Anterior cingulate cortex (tissue), 58 donors: ENCODE measurements around the gene SLC7A10.
A peak's percentile ranks its signal among the peaks of the same experiment; 100 is the strongest.
"Not testable (repeated sequence)": the region's sequence is repeated elsewhere in the genome, so short reads cannot be mapped to it uniquely, and the experiment has no call there.

Experiments
- DNase-seq, 58 donors: peaks; one replicate each; lab custom pipeline; 2025; lab: John Stamatoyannopoulos, UW

SLC7A10 gene

DNA sequence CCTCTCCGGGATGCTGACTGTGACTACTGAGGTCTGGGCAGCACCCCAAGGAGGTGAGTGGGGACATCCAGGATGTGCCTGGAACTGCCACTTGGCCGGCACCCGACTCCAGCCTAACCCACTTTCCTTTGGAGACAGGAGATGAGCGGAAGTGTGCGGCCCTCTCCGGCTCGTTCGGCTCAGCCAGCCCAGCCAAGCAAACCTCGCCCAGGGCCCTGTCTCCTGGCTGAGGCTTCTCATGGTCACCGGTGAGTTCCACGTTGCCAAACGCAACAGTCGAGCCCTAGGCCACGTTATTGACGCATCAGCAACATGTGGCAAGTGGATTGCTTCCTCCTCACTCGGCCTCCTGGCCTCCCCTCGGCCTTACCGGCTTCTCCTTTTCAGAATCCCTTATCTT is 5.5 kb downstream of the SLC7A10 start:
- no peak for DNase-seq

DNA sequence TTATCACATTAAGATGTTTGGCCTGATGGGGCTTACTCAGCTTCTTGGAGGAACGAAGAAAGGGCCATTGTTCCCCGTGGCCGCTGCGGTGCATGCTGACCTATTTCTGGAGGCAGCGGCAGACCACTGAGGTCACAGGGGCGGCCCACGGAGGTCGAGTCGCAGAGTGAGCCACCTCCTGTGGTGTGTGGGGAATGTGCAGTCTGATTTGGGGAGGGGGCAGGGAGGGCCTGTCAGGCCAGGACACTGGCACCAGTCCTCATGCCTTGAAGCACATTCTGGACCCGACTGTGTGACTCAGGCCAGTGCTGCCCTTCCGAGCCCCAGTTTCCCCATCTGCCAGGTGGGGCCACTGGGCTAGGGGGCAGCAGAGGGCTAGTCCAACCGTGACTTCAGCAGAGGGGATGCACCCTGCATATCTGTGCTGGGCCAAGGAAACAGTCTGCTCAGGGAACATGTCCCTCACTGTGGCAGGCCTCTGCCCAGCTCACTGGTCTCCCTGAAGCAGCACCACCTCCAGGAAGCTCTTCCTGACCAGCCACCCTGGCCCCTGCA is 6.3 kb downstream of the SLC7A10 start:
- DNase-seq: peak in 10 of 58 donors; percentile 10 to 54 (median 36)

DNA sequence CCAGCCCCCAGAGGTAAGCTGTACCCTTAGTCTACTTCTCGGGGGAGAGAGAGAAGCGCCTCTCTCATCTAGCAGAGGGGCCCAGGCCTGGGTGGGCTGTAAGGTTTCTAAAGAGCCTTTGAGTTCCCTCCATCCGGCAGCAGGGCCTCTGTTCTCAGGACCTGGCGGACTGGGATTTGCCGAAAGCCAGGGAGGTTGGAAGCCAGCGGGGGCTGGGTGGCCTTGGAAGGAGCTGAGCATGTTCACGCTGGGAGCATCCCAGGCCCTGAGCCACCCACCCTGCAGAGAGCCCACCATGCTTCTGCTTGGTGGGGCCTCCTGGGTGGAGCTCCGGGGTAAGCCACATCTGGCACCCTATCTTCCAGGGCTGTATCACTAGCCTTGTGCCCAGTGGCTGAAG is 7.8 kb downstream of the SLC7A10 start:
- DNase-seq: peak in 12 of 58 donors; percentile 13 to 74 (median 45)

DNA sequence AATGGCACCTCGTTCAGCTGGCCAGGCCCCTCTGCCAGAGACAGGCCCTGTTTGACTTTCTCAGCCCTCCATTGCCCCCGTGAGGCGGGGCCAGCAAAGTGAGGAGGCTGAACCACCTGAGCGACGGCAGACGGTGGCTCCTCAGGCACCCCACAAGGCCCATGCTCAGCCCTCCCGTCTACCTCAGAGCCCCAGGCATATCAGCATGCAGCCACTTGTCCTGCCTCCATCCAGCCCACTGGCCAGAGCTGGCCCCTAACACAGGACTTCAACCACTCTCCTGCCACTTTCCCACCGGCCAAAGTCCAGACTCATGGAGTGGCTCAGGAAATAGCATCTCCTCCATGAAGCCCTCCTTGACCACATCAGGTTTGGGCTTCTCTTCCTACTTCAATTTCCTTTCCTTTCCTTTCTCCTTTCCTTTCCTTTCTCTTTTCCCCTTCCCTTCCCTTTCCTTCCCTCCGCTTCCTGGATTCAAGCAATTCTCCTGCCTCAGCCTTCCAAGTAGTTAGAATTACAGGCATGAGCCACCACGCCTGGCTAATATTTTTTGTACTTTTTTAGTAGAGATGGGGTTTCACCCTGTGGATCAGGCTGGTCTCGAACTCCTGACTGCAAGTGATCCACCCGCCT is 9.3 kb downstream of the SLC7A10 start:
- no peak for DNase-seq

DNA sequence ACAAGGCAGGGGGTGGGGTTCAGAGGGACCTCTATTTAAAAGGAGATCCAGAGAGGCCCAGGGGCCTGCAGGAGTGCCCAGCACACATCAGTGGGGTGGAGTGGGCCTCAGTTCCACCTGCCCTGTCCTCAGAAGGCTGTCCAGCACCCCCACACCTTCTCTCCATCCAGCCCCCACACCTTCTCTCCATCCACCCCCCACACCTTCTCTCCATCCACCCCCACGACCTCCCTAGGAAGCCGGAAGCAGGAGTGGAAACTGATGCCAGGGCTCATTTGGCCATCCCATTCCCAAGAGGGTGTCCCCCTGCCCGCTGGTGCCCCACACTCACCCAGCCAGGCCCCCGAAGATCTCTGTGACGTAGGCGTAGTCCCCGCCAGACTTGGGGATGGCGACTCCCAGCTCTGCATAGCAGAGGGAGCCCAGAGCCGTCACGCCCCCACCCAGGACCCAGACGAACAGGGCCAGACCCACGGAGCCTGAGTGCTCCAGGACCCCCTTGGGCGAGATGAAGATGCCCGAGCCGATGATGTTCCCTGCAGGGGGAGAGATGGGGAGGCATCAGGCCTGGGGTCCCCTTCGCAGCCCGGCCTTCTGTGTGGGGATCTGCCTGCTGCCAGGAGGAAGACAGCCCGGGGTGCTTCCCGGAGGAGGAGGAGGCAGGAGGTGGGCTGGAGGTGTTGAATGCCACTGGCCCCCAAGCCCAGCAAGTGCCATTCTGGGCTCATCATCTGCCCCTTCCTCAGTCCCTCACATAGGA is 10.0 kb downstream of the SLC7A10 start:
- no peak for DNase-seq

DNA sequence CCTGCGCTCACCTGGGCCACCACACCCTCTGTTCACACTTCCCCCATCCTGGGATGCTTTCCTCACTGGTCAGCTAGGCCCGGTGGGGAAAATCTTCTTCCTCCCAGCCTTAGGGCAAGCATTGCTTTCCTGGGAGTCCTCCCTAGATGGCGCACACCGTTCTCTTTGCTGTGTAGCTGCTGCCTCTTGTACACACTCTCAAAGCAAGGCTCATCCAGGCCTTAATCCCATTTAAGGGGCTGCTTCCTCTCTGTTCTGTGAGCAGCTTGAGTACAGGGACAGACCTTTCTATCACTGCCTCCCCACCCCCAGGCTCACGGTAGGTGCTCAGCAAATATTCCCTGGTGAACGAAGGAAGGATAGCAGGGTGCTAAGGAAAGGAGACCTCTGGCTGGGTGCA is 11.1 kb downstream of the SLC7A10 start:
- peak in 3 of 58 donors; percentile 2 to 28 (median 23) for DNase-seq

DNA sequence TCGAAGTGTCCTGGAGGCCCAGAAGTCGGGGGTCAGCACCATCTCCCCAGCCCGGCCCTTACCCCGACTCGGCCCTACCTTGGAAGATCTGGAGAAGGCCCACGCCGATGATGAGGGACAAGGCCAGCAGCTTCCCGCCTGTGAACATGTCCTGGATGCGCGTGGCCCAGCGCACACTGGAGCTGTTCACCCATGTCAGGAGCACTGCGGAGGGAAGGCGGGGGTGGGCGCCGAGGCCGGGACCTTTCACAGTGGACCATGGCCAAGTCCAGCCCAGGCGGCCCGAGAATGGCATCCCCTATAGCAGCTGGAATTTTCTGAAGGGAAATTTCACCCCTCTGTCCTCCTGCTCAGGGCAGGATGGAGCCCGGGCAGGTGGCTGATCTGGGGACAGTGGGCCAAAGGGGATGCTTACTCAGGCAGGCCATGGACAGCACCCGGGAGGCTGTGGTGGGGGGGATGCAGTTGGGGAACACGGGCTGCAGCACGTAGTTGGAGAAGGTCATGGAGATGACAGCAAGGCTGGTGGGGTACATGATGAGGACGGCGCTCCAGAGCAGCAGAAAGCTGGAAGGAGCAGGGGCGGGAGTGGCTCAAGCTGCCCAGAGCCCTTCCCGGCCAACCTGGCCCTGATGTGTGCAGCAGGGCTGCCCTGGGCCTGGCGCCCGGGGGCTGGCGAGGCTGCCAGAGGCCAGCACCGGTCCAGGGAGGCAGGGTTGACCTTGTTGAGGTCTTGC is 13.0 kb downstream of the SLC7A10 start:
- DNase-seq: peak in 9 of 58 donors; percentile 14 to 56 (median 34)

DNA sequence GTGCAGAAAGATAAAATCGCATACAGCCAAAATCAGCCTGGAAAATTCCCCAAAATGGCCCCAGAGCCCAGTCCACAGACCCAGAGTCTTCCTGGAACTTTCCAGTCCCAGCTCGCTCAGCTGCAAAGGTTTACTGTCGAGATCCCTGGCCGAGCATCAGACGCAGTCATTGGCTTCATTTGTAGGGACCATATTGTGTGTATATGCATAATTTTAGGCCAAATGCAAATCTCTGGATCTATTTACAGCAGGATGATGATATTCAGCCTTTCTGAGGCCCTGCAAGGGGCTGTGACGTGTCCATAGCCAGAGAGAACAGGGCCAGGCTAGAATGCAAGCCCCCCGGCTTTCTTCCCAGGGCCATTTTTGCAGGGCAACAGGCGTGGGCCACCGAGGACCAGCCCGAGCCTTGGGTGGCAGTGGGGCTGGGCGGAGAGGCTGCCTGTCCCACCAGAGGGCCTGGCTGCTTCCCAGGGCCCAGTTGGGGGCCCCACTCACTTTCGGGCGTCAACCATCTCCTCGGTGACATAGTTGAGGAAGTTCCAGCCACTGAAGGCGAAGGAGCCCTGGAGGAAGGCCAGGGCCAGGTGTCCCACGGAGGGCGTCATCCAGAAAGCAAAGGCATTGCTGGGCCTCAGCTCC is 13.7 kb downstream of the SLC7A10 start:
- DNase-seq: no peak

DNA sequence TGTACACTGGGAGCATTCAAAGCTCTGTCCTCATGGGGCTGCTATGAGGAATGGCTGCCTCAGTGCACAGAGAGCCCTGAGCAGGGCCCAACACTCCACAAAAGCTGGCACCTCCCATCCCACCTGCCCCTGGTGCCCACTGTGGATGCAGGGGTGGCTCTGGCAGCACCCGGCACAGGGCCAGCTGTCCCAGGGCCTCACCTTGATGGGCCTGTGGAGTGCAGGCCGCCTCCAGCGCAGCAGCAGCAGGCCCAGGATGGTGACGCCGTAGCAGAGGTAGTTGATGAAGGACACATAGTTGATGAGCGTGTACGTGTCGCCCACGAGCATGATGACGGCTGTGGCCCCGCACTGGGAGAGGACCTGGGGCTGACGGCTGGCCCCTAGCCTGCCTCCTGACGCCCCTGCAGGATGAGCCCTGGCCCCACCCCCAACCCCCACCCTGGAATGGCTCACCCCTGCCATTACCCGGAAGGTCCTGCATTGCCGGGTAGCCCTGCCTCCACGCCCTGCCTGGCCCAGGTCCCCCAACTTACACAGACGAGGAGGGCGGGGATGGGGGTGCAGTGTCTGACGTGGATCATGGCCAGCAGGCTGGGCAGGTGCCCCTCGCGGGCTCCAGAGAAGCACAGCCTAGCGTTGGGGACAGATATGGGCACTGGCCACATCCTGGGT is 15.2 kb downstream of the SLC7A10 start:
- no peak for DNase-seq

DNA sequence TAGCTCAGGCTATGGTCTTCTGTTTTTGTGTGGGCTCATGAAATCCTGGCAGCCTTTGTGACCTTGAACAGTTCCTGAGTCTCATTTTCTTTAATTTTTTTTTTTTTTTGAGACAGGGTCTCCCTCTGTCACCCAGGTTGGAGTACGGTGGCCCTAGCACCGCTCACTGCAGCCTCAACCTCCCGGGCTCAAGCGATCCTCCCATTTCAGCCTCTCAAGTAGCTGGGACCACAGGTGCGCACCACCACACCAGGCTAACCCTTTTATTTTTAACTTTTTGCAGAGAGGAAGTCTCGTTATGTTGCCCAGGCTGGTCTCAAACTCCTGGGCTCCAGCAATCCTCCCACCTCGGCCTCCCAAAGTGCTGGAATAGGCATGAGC is 15.8 kb downstream of the SLC7A10 start:
- DNase-seq: not testable (repeated sequence)

DNA sequence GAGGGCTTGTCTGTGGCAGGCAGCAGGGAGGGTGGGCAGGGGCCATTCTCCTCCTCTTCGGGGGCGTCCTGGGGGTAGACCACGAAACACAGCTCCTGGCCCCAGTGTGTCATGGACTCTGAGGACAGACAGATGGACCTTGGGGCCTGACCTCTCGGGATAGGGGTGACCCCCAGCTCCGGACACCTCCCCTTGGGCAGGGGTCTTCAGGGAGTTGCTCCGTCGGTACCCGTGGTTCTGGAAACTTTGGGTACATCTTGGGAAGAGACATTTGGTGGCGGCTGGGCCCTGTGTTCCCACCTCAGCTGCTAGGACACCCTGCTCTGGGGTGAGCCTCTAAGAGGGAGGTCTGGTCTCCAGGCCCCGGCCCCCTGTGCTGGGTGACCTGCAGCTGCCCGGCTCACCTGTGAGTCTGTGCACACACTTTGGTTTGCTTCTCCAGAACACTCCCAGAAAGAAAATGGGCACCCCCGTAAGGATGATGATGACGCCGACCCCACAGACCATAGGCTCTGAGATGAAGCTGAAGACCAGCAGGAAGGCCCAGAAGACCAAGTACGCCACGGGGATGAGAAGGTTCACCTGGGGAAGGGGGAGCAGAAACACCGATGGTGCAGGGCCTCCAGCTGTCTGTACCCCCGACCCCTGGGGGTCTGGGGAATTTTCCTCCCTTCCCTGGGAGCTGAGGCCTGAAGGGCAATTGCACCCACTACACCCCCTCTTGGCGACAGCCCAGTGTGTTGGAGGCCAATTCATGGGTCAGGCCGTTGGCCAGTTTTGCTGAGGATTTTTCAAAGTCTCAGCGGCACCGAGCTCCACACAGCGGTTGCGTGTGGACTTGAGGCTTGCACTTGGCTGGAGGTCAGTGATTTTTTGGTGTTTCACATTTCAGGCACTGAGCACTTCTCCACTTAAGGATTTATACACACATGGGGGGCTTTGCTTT is 16.5 kb downstream of the SLC7A10 start:
- DNase-seq: peak in 13 of 58 donors; percentile 12 to 51 (median 33)

DNA sequence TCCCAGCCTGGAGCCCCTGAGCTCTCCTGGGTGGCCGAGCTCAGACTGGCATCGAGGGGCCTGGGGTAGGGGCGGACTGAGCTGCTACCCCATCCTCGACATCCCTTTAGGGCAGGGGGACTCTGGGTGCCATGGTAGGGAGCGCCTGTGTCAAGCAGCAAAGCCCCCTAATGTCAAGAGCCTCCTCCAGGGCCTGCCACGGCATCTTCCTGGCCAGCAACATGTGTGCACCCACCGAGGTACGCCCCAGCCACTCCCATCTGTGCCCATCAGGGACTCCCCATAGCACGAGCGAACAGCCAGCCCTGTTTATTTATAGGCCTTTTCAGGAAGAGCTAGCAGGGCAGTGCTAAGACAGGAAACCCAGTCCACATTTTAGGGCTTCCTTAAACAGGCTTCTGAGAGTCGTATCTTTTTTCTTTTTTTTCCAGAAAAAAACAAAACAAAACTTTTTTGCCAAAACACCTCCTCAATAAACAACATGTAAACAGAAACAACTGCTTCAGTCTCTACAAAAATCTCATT is 17.2 kb downstream of the SLC7A10 start:
- no peak for DNase-seq

DNA sequence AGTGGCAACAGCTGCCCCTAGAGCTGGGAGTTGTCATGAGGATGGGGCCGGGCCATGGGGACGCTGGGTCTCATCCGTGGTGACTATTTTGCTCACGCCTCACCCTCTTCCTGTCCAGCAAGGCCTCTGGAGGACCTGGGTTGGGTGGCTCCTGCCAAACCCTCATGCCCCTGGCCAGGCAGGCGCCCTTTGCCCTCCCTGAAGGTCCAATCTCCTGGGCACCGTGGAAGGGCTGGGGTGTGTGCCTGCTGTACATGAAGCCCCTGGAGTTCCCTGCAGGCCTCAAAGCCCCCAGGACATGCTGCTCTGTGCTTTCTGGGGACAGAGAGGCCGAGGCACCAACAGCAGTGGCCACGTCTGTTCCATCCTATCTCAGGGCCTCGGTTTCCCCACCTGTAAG is 17.7 kb downstream of the SLC7A10 start:
- no peak for DNase-seq

DNA sequence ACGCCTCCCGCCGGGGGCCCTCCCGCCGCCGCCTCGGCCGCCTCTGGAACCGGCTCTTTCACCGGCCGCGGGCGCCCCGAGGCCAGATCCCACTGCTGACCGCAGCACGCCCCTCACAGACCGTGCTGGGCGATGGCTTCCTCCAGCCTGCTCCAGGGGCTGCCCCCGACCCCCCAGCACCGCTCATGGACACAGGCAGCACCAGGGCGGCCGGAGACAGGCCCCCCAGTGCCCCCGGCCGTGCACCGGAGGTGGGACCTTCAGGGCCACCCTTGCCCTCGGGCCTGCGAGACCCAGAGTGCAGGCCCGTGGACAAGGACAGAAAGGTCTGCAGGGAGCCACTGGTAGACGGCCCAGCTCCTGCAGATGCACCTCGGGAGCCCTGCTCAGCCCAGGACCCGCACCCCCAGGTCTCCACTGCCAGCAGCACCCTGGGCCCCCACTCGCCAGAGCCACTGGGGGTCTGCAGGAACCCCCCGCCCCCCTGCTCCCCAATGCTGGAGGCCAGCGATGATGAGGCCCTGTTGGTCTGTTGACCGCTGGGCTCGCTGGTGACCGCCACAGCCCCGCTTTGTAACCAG is 18.5 kb downstream of the SLC7A10 start:
- no peak for DNase-seq

DNA sequence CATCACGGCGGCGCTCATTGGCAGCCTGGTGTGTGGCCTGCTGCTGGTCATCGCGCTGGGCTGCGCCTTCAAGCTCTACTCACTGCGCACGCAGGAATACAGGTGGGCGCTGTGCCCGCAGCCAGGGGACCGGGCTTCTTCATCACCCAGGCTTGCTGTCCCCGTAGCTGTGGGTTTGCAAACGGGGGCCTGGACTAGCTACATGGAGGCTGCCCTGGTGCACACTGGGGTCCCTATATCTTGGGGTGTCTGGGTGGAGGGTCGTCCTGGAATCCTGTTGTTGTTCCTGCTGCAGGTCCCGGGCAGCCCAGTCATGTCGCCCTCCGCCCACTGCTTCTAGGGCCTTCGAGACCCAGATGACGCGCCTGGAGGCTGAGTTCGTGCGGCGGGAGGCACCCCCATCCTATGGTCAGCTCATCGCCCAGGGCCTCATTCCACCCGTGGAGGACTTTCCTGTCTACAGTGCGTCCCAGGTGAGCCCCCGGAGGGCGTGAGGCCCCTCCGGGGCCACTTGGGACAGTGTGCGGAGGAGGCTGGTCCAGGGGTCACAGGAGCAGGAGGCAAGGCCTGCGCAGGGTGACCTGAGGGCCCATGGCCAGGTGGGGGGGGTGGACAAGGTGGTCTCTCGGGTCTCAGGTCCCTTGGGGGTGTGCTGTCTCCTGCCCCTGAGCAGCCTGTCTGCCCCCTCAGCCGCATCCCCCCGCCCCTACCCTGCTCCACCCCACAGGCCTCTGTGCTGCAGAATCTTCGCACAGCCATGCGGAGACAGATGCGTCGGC is 19.2 kb downstream of the SLC7A10 start:
- no peak for DNase-seq

DNA sequence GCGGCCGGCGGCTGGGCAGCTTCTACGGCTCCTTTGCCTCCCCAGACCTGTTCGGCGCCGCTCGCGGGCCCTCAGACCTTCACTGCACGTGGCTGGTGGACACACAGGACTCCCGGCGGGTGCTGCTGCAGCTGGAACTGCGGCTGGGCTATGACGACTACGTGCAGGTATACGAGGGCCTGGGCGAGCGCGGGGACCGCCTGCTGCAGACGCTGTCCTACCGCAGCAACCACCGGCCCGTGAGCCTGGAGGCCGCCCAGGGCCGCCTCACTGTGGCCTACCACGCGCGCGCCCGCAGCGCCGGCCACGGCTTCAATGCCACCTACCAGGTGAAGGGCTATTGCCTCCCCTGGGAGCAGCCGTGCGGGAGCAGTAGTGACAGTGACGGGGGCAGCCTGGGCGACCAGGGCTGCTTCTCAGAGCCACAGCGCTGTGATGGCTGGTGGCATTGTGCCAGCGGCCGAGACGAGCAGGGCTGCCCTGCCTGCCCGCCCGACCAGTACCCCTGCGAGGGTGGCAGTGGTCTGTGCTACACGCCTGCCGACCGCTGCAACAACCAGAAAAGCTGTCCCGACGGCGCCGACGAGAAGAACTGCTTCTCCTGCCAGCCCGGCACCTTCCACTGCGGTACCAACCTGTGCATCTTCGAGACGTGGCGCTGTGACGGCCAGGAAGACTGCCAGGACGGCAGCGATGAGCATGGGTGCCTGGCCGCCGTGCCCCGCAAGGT is 20.0 kb downstream of the SLC7A10 start:
- no peak for DNase-seq

DNA sequence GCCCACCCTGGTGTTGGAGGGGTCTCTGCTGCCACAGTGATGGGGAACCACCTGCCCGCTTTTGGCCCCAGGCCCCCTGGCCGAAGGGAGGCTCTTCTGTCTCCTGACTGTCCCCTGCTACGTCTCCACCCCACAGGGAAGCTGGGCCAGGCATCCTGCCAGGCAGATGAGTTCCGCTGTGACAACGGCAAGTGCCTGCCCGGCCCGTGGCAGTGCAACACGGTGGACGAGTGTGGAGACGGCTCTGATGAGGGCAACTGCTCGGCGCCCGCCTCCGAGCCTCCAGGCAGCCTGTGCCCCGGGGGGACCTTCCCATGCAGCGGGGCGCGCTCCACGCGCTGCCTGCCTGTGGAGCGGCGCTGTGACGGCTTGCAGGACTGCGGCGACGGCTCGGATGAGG is 20.5 kb downstream of the SLC7A10 start:
- no peak for DNase-seq
